GM18507 (cell line): ENCODE results near the gene NPFFR1.

Experiments used
- DNase-seq: peaks from one replicate; pipeline ENCODE4 v3.0.0; 2011; ENCODE audit warnings: low read depth; ENCODE audit not compliant: insufficient read length; ENCODE audit errors: extremely low spot score
- FAIRE-seq: peaks from 2 replicates; lab custom pipeline; 2011; peaks lifted over from hg19 to GRCh38; lab: Jason Lieb, UNC

The NPFFR1 gene

DNA sequence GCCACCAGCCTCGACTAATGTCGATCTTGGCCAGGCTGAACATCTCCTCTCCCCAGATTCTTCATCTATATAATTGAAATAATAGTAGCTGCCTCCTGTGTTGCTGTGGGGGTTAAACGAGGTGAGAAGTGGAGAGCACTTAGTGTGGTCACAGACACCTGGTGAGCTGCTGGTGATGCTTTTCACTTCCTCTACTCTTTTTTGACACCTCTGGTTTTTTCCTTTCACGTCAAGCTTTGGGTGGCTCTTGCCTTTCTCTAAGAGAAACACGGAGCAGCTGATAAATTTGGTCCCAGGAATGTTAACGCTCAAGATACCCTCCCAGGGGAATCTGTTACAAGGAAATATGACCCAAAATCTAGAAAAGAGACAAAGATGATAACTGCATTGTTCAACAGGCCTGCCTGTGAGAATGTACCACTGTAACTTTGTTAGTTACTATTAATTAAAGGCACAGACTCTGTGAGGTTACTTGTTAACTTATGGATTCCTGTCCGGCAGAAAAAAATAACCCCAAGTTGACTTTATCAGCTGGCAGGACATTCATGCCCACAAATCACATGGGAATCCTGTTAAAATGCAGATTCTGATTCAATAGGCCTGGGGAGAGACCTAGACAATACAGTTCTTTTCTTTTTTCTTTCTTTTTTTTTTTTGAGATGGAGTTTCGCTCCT, 9.5 kb upstream of the NPFFR1 start:
- DNase-seq = peak; percentile 60
- FAIRE-seq = peak; percentile 98

DNA sequence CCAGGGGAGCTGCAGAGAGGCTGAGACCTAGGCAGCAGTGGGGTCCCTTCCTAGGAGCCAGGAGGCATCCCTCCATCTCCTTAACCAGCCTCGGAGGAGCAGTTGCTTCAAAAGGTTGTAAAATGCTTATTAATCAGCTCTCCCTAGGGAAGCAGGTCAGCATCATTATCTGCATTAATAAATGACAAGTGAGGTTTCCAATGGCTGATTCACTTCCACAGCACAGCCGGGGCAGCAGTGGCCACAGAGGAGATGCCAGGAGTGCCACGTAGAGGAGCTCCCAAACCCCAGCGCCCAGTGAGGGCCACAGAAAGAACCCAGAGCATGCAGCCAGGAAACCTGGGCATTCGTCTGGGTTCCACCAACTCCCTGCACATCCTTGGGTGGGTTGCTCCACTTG, 8.2 kb upstream of the NPFFR1 start:
- no peak for DNase-seq
- FAIRE-seq = no peak

DNA sequence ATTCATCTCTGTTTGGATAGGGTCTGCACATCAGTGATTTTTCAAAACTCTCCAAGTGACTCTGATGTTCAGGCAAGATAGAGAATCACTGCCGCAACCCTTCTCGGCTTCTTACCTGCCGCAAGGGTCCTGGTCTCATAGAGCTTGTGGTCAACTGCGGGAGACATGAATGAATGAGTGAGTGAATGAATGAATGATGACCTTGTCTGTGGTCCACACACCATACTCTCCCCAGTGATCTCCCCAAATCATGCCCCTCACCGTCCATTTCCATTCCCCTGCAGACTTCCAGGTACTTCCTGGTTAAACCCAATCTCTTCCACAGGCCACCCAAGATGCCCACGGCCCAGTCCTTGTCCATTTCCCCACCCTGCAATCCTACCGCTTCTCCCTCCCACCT, 5.9 kb upstream of the NPFFR1 start:
- FAIRE-seq (no peak), DNase-seq (no peak)

GRCh38 chr10:70286616-70287015, 2.8 kb upstream of the NPFFR1 start:
- DNase-seq = no peak

DNA sequence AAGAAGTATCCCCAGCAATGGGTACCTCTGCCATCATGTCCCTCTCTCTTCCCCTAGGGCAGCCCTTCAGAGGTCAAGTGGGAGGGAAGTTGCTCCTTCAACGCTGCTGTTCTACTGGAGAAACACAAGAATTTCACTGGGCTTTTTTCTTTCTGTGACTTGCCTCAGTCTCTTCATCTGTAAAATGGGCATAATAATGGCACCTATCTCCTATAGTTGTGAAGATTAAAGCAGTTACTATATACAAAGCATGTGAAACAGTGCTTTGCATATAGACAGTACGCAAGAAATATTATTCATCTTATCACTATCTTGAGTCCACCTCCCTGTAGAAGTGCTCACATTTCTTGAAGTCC, 1.6 kb upstream of the NPFFR1 start:
- no peak for FAIRE-seq
- no peak for DNase-seq

More at GRCh38 chr10:70286616-70287015, 2.8 kb upstream of the NPFFR1 start:
- FAIRE-seq = no peak

GRCh38 chr10:70284542-70285475, 1.0 kb upstream of the NPFFR1 start:
- FAIRE-seq (no peak), DNase-seq (no peak)

GRCh38 chr10:70283071-70283444, 746 bp downstream of the NPFFR1 start:
- DNase-seq = no peak

DNA sequence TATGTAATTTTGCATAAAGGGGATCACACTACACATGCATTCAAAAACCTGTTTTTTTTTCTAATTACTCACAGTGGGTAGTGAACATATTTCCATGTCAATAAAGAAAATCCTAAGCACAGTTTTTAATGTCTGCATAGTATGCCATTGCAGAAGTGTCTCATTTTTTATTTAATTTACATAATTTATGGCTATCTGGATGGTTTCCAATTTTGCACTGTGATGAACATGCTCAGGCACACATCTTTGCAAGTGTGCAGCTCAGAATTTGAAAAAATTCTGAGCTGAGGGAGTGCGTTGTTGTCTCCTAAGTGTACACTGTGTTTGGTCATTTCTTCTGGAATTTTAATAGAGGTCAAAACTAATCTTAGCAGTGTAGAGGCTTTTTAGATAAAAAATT, 2.2 kb downstream of the NPFFR1 start:
- no peak for DNase-seq
- FAIRE-seq = no peak

More at GRCh38 chr10:70283071-70283444, 746 bp downstream of the NPFFR1 start:
- no peak for FAIRE-seq

- no peak for FAIRE-seq
- no peak for DNase-seq
These were observed 3.7 kb downstream of the NPFFR1 start for GRCh38 chr10:70280099-70280498.

DNA sequence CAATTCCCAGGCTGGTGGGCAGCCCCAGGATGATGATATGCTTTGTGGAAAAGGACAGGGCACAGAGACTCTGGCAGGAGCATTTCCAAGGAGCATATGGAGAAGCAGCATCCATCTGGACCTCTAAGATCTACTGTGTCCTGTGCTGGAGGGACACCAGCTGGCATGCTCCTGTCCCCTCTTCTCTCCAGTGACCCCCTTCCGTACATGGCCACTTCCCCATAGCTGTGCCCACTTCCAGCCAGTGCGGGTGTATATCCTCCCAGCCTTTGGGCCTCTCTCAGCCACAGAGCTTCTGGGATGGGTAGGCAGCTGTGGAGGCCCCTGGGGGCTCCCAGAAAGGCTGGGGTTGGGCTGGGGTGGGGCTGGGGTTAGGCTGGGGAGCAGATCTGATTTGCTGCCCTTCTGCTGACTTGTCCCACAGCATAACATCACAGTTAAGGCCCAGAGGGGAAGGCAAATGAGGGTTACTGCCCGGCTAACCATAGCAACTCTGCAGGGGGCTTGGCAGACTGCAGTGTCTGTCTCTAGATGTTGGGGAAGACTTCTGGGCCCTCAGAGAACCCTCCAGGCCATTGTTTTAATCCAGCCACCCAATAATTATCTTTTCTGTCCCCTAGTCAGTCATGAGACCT, 6.3 kb downstream of the NPFFR1 start:
- FAIRE-seq (no peak), DNase-seq (no peak)

GRCh38 chr10:70274643-70275042, 9.2 kb downstream of the NPFFR1 start:
- FAIRE-seq = no peak
- DNase-seq = no peak

GRCh38 chr10:70272925-70273316, 10.9 kb downstream of the NPFFR1 start:
- peak; percentile 79 for FAIRE-seq
- DNase-seq = peak; percentile 39

GRCh38 chr10:70271996-70272924, 11.5 kb downstream of the NPFFR1 start:
- FAIRE-seq (no peak), DNase-seq (no peak)

GRCh38 chr10:70270952-70271351, 12.9 kb downstream of the NPFFR1 start:
- DNase-seq = no peak

GRCh38 chr10:70269741-70270140, 14.1 kb downstream of the NPFFR1 start:
- DNase-seq (no peak), FAIRE-seq (no peak)

More at GRCh38 chr10:70270952-70271351, 12.9 kb downstream of the NPFFR1 start:
- FAIRE-seq = peak; percentile 62

GRCh38 chr10:70268376-70268775, 15.4 kb downstream of the NPFFR1 start:
- FAIRE-seq (no peak), DNase-seq (no peak)

DNA sequence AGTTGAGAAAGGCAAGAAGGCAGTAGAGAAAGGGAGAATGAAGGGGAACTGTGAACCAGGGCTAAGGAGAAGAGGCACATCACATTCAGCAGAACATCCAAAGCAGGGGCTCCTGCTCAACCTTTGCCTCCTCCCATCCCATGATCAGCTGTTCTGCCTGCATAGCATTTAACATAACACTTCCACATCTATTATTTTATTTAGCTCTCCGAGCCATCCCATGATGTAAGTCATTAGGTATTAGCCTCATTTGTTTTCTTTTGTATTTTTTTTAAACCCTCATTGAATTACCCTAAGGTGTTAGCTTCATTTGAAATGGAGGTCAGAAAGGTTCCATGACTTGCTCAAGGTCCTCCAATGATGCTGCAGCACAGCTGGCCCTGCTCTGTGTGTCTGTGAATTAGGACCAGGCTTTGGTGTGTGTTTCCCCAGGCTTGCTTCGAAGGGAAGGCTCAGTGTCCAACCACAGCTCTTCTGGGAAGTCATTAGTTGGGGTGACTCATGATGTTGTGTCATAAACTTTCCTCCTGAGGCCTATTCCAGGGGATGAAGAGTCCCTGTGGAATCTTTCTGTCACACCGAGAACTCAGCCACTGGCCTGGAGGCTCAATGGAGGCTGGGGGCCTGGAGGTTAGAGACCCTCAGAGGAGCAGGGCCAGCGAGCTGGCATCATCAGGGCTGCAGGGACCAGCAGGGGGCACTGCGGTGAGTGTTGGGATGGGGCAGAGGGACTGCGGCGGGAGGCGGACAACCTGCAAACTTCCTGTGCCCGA, 16.5 kb downstream of the NPFFR1 start:
- no peak for DNase-seq

GRCh38 chr10:70266701-70267100, 17.1 kb downstream of the NPFFR1 start:
- FAIRE-seq = no peak
- DNase-seq = no peak

More for the DNA sequence above, 16.5 kb downstream of the NPFFR1 start:
- no peak for FAIRE-seq

DNA sequence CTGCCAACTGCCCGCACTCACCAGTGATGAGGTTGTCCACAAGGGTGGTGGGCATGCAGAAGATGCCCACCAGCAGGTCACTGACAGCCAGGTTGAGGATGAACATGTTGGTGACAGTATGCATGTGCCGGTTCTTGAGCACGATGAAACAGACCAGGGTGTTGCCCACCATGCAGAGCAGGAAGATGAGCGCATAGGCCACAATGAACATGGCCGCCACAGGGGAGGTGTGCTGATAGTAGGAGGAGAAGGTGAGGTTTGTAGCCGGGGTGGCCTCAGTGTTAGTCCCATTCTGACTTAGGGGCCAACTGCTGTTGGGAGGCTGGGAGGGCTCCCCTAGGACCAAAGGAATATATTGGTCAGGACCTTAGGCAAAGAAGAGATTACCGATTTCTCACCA, 17.7 kb downstream of the NPFFR1 start:
- no peak for FAIRE-seq
- DNase-seq = no peak
